ENCODE results near the gene ODC1.

- no peak for TF ChIP-seq CTCF (IDR thresholded peaks at IDR 0.05)
- no peak for TF ChIP-seq POLR2A (IDR thresholded peaks at IDR 0.05)
- no peak for TF ChIP-seq POLR2AphosphoS5 (IDR thresholded peaks at IDR 0.05; ENCODE audit: insufficient read depth in 1 of 2, low read depth in 1 of 2)
Measured at GRCh38 chr2:10475811-10476660, 27.9 kb upstream of the ODC1 start.
